ENCODE results near the gene PNPLA7.
"Not testable (repeated sequence)": the region's sequence is repeated elsewhere in the genome, so short reads cannot be mapped to it uniquely, and the experiment has no call there.

Gene PNPLA7

DNA sequence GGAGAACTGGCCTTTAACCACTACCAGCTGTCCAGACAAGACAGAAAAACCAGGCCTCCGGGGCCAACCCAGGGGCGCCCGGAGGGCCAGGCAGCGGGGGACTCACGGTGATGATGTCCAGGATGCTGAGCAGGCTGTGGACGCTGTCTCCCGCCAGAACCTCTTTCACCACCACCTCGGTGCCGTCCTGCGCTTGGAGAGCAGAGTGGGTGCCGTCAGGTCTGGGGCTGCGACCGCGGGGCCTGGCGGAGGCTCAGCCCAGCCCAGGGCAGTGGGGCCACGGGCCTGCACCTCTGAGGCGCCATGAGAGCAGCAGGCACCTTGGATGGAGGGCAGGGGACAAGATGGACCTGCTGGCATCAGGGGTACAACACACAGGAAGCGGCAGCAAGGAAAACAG is 9.7 kb downstream of the PNPLA7 start:
- DNase-seq (ENCODE audit: low read depth), result no peak

DNA sequence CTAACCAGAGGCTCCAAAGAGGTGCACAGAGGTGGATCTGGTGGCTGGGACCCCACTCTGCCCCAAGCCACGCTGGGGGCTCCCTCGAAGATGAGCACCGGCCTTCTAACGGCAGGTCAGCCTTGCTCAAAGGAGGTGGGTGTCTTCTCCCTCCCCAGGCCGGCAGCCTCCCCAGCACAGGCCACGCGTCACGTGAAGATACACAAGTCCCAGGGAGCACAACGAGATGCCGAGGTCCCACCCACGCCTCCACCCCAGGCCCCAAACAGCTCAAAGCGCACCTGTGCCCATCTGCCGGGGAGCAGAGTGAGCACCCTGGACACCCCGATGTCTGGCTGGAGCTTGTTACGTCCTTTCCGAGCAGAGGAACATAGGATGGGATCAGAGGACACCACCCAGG is 12.1 kb downstream of the PNPLA7 start:
- DNase-seq (ENCODE audit: low read depth), result no peak

DNA sequence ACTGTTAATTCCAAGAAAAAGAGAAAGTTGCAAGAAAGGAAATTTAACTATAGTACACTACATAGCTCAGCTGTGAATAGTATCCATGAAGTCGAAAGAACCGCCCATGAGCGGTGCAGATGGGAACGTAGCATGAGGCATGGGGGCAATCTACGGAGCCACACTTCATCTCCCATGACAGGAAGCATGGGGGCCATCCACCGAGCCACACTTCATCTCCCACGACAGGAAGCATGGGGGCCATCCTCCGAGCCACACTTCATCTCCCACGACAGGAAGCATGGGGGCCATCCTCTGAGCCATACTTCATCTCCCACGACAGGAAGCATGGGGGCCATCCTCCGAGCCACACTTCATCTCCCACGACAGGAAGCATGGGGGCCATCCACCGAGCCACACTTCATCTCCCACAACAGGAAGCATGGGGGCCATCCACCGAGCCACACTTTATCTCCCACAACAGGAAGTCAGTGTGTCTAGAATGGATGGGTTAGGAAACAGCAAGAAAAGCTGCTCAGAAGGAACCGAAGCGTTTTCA is 13.5 kb downstream of the PNPLA7 start:
- DNase-seq (ENCODE audit: low read depth), result not testable (repeated sequence)

DNA sequence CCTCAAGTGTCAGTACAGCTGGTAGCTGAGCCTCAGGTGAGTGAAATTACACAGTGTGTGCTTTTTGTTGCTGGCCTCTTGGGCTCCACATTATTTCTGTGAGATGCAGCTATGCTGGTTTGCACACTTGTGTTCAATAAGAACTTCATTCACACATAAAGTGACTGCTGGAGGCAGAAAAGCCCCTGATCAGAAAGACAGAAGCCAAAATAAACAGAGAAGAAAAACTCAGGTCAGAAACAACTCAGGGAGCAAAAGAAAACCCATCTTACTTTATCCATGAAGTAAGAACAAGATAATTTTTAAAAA is 15.1 kb downstream of the PNPLA7 start:
- no peak for DNase-seq (ENCODE audit: low read depth)

DNA sequence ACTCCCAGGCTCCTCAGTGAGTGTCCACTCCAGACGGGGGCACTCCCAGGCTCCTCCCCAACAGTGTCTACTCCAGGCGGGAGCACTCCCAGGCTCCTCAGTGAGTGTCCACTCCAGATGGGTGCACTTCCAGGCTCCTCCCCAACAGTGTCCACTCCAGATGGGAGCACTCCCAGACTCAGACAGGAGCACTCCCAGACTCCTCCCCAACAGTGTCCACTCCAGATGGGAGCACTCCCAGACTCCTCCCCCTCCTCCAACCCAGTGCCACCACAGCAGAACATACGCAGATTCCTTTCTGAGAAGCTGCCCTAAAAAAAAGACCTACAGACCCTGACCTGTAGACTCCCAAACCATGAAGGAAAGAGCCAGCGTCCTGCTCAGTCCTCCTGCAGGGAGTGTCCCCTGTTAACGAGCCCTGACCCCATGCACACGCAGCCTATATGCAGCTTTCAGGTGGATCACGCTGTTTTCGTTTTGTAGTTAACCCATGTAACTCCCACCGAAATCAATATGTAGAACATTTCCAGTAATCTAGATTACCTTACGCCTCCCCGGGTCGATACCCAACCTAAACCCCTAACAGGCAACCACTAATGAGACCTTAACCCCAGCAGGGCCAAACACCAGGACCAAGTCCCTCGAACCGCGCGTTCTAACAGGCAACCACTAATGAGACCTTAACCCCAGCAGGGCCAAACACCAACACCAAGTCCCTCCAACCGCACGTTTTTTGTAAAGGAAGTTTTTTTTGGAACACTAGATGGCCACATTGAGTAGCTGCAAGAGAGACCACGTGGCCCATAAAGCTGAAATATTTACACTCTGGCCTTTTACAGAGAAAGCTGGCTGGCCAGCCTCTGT is 15.7 kb downstream of the PNPLA7 start:
- DNase-seq (ENCODE audit: low read depth), result peak; percentile 53

DNA sequence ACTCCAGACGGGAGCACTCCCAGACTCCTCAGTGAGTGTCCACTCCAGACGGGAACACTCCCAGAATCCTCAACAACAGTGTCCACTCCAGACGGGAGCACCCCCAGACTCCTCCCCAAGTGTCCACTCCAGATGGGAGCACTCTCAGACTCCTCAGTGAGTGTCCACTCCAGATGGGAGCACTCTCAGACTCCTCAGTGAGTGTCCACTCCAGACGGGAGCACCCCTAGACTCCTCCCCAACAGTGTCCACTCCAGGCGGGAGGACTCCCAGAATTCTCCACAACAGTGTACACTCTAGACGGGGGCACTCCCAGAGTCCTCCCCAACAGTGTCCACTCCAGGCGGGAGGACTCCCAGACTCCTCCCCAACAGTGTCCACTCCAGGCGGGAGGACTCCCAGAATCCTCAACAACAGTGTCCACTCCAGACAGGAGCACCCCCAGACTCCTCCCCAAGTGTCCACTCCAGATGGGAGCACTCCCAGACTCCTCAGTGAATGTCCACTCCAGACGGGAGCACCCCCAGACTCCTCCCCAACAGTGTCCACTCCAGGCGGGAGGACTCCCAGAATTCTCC is 17.2 kb downstream of the PNPLA7 start:
- DNase-seq (ENCODE audit: low read depth), result not testable (repeated sequence)

DNA sequence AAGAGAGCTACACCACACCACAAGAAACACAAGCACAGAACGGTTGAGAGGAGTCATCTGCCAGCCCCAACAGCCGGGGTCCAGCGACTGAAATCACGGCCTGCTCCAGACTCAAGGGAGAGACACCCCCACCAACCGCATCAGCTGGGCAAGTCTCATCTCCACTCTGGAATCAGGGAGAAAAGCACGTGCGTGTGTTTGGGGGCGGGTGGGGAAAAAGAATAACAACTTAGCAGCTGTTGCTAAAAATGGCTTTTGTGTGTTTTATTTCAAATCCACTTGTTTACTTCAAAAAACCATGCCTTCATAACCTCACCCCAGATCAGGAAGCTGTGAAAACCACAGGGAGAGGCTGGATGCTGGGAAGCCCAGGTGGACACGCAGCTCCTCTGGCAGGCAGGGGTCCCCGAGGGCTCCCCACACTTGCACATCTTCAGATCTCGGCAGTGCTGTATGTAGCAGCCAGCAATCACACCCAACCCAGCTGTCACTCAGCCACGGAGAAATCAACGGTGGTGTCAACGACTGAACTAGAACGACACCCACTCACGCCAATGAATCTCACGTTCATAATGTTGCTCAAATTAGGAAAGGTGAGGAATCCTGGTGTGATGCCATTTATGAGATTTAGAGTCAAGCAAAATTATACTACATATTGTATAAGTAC is 19.0 kb downstream of the PNPLA7 start:
- no peak for DNase-seq (ENCODE audit: low read depth)

DNA sequence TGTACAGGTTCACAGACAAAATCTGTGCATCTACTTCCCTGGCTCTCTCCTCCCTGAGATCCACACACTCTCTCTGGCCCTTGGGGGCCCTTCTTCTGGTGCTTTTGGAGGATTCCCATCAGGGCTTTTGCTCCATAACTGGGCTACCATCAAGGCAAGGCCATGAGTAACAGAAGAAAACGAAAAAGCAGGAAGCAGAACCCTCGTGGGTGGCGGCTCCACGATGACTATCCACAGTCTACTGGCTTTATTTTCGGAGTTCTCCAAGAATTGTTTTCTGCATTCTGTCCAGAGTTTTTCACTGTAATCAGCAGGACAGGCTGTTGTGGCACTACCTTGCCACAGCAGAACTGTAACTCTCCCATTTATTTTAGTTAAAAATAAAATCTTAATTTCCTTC is 19.9 kb downstream of the PNPLA7 start:
- no peak for DNase-seq (ENCODE audit: low read depth)

DNA sequence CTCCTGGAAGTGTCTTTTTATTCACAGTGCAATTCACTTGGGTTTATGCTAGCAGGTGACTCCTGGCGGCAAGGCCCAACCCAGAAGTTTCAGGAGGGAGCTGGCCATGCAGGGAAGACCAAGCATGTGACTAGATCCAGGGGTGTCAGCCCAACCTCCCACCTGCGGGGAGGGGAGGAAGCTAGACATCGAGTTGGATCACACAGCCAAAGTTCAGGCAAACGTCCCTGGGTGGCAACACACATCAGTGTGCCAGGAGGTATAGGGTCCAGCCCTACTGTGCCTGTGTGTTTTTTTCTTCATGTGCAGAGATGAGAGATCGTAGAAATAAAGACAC is 25.3 kb downstream of the PNPLA7 start:
- no peak for DNase-seq (ENCODE audit: low read depth)

DNA sequence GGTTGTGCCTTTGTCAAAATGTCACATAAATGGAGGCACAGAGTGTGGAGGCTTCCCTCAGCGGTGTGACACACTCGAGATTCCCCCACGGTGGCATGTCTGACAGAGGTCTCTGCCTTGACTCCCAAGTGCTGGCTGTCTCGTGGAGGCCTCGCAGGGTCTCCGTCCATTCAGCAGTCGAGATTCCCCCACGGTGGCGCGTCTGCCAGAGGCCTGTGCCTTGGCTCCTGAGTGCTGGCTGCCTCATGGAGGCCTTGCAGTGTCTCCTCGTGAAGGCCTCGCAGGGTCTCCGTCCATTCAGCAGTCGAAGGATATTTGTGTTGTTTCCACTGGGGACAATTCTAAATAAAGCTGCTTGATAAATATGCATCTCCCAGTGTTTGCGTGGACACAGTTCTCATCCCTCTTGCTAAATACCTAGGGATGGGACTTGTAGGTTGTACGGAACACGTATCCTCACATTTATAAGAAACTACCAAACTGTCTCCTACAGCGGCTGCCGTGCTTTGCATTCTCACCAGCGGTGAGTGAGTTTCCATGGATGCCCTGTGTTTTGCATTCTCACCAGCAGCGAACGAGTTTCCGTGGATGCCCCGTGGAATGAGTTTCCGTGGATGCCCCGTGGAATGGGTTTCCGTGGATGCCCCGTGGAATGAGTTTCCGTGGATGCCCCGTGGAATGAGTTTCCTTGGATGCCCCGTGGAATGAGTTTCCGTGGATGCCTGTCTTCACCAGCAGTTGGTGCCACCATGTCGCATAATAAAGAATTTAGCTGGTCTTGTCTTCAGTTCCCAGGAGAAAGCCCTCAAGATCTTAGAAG is 25.8 kb downstream of the PNPLA7 start:
- DNase-seq (ENCODE audit: low read depth), result no peak

DNA sequence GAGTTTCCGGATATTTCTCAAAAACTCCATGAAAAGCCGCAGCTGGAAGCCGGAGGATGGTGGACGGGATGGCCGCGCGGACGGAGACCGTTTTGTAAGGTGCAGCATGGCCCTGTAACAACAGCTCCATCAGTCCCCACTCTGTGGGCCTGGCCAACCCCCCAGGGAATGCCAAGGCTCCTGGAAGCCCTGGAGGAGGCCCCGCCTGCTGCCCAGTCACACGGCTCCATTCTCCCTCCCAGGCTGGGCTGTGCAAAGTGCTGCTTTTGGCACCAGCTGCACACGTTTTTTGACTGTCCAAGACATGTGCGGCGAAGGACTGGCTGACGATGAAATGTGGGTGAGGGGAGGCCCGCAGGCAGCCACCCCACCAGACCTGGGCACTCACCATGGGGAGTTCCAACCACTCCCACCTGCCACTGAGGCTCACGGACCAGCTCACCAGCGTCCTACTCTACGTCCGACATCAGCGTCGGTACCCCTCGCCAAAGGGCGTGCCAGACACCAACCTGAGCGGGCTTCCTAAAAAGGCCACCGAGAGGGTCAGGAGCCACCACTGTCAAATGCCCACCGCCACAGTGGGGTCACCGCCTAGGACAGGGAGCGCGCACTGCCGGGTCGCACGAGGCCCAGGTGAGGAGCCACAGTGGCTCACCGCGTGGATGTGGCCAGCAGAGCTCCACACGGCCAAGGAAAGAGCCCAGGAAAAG is 27.3 kb downstream of the PNPLA7 start:
- DNase-seq (ENCODE audit: low read depth), result no peak

DNA sequence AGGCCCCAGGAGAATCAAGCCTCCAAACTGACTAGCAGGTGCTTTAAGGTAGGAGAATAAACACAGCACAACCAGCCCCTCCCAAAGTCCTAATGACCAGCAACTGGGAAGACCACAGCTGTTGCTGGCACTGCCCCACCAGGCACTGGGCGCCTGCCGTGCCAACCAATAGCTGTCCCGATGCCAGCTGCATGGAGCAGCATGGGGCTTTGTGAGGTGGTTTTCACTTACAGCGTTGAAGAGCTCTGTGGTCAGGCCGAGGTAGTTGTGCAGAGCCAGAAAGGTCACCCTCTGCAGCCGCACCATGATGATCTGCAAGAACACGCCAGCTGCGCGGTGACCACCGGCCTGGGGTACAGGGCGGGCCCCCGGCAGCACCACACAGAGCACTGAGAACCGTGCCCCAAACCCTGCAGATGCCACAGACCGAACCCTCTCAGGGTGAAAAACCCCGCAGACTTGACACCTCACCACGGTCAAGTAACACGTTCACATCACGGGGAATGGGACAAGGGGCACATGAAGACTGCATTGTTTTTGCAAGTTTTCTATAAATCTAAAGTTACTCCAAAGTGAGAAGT is 28.7 kb downstream of the PNPLA7 start:
- DNase-seq (ENCODE audit: low read depth), result no peak

DNA sequence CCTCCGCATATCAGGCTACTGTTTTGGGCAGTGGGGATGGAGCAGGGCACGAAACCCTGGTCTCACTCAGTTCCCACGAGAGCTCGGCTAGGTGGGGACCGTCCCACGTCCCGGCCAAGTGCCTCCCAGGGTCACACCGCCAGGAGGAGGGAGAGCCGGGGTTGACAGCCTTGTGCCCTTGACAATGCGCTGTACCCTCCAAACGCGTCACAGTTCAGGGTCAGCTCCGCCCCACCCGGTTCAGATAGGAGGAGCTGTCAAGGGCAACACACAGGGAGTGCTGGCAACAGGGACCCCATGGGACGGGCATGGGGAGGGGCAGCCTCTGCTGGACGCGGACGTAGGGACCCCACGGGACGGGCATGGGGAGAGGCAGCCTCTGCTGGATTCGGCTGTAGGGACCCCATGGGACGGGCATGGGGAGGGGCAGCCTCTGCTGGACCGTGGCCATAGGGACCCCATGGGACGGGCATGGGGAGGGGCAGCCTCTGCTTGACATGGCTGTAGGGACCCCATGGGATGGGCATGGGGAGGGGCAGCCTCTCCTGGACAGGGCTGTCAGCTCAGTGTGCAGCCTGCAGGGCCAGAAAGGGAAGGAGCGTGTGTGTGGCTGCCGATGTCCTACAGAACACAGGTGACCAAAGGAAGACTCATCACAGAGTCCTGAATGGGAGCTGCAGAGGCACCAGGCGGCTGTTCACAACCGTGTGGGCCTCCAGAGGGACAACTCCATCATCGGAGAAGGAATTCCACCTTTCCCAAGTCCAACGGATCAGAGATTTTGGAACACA is 29.4 kb downstream of the PNPLA7 start:
- DNase-seq (ENCODE audit: low read depth), result no peak

DNA sequence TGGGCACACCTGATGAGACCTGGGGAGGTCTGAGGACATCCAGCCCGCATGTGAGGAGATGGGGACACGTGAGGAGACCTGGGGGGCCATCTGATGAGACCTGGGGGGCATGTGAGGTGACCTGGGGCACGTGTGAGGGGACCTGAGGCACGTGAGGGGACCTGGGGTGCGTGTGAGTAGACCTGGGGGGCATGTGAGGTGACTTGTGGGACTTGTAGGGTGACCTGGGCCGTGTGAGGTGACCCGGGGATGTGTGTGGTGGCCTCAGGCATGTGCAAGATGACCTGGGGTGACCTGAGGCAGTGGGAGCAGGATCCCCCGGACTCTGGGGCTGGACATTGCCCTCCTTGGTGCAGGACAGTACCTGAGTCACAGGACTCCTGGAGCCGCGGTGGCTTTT is 30.6 kb downstream of the PNPLA7 start:
- DNase-seq (ENCODE audit: low read depth), result no peak

DNA sequence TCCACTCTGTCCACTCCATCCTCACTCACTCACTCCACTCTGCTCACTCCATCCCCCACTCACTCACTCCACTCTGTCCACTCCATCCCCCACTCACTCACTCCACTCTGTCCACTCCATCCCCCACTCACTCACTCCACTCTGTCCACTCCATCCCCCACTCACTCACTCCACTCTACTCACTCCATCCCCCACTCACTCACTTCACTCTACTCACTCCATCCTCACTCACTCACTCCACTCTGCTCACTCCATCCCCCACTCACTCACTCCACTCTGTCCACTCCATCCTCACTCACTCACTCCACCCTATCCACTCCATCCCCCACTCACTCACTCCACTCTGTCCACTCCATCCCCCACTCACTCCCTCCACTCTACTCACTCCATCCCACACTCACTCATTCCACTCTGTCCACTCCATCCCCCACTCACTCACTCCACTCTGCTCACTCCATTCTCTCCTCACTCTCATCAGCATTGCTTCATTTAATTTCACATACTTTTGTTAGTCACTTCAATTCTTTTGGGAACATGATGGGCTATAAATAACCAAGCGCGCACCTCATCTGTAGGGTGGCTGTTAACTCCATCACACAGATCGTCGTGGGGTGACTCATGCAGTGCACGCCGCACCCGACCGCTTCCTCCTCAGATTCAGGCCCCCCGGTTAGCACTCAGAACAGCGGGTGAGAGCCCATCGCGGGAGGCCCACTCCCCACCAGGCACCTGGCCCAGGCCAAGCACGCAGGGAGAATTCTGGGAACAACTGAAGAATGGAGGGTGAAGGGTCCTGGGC is 31.3 kb downstream of the PNPLA7 start:
- DNase-seq (ENCODE audit: low read depth), result not testable (repeated sequence)

DNA sequence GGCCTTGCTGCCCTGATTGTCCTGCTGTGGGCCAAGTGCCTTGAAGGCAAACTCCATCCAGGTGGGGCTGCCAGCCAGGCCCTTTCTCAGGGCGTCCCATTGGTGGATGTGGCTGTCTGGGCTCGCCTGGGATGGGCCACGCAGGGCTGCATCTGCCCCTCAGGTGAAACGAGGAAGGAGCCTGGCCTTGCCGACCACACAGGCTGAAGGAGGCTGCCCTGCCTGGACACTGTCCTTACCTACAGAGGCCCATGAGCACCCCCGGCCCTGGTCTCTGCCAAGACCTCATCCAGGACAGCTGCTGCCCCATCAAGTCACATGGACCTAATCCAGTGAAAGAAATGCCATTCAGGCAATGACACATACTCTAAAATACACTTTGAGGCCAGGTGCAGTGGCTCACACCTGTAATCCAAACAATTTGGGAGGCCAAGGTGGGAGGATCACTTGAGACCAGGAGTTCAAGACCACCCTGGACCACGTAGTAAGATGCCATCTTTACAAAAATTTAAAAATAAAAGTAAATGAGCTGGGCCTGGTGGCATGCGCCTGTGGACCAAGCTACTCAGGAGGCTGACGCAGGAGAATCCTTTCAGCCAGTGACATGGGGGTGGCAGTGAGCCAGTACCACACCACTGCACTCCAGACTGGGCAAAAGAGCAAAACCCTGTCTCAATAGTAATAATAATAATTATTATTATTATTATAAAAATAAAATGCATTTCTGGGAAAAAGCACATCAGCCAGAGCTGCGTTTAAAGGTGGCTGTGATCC is 33.9 kb downstream of the PNPLA7 start:
- DNase-seq (ENCODE audit: low read depth), result no peak

DNA sequence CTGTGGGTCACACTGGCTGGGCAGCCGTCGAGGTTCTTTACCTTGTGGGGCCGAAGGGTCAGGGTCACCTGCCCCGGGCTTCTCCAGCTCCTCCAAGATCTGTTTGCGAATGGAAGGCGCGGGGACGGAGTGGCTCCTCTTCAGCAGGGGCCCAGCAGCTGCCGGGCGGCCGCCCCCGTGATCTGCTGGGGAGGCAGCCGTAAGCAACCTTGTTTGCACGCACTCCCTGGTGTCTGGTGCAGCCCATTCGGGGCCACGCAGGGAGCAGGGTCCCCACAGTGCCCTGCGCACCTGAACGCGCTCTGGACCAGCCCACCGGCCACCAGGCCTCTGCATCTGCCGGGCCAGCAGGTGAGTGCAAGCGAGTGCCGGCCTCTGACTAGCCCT is 34.9 kb downstream of the PNPLA7 start:
- no peak for DNase-seq (ENCODE audit: low read depth)

DNA sequence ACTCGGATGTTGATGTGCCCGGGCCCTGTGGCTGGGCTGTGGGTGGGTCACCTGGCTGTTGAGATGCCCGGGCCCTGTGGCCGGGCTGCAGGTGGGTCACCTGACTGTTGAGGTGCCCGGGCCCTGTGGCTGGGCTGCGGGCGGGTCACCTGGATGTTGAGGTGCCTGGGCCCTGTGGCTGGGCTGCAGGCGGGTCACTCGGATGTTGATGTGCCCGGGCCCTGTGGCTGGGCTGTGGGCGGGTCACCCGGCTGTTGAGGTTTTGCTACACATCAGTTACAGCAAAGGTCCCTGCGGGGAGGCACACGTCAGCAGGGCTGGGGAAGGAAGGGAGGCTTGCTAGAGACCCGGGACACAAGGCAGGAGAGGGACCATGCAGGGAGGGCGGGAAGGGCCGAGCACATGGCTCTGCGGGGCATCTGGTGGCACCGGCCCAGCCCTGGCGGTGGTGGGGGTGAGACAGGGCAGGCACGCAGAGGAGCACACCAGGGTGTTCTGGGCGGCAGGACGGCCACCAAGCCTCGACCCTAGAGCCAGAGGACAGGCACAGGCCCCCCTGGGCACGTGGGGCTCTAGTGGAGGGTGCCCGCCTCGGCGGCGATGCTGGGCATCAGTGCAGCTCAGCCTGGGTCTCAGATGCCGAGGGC is 35.4 kb downstream of the PNPLA7 start:
- no peak for DNase-seq (ENCODE audit: low read depth)
